HepG2 (cell line): ENCODE data around the gene KDM2B. TPM values are rescaled to one million over a fixed set of nuclear protein-coding genes. Genes with fewer than 3 reads are reported as not detected.
A peak's percentile ranks its signal among the peaks of the same experiment; 100 is the strongest.

Experiments used
- ATRX ChIP-seq: sonication (generic); formaldehyde crosslinking; IDR thresholded peaks from 2 replicates; pipeline ENCODE4 v1.4.0; 2020; ENCODE audit warnings: missing genetic modification reagents, borderline replicate concordance
- CBX2 ChIP-seq, 2 experiments: fragments of 200-600 bp in 1 of 2; sonication (generic); formaldehyde crosslinking in 1 of 2; IDR thresholded peaks; 2 replicates each; pipeline versions ENCODE4 v1.7.0 to v1.8.1; 2018 to 2022; ENCODE audit warnings: low read depth in 2 of 2, low read length in 1 of 2, mild to moderate bottlenecking in 1 of 2, missing genetic modification reagents in 1 of 2
- CREB3 ChIP-seq: sonication (generic); formaldehyde crosslinking; IDR thresholded peaks from 2 replicates; pipeline ENCODE4 v1.5.0; 2020; ENCODE audit warnings: missing genetic modification reagents
- ELF4 ChIP-seq: sonication (generic); formaldehyde crosslinking; IDR thresholded peaks from 2 replicates; pipeline ENCODE4 v1.5.0; 2020; ENCODE audit warnings: missing genetic modification reagents, mild to moderate bottlenecking, moderate library complexity, borderline replicate concordance
- FOXK1 ChIP-seq: sonication (generic); formaldehyde crosslinking; IDR thresholded peaks from 2 replicates; pipeline ENCODE4 v1.4.0; 2020; ENCODE audit warnings: low read depth, missing genetic modification reagents, borderline replicate concordance
- FOXP4 ChIP-seq: sonication (generic); formaldehyde crosslinking; IDR thresholded peaks from 2 replicates; pipeline ENCODE4 v1.4.0; 2020; ENCODE audit warnings: missing genetic modification reagents
- GZF1 ChIP-seq: sonication (generic); formaldehyde crosslinking; IDR thresholded peaks from 2 replicates; pipeline ENCODE4 v1.5.1; 2020; ENCODE audit warnings: mild to moderate bottlenecking, missing genetic modification reagents
- HNF4A ChIP-seq: sonication (generic); formaldehyde crosslinking; IDR thresholded peaks from 2 replicates; pipeline ENCODE4 v1.4.0; 2020; ENCODE audit warnings: missing genetic modification reagents
- HNF4G ChIP-seq, 2 experiments: sonication (generic) in 1 of 2; formaldehyde crosslinking in 1 of 2; IDR thresholded peaks; 2 replicates each; pipeline versions ENCODE4 v1.4.0 to v1.6.1; 2011 to 2020; ENCODE audit warnings: borderline replicate concordance in 2 of 2, low read depth in 2 of 2, mild to moderate bottlenecking in 2 of 2, low read length in 1 of 2, missing genetic modification reagents in 1 of 2, moderate library complexity in 1 of 2
- NR2F6 ChIP-seq, 2 experiments: IDR thresholded peaks; 2 replicates each; pipeline ENCODE4 v1.6.1; 2016; ENCODE audit warnings: antibody characterized with exemption in 1 of 2, mild to moderate bottlenecking in 1 of 2
- PATZ1 ChIP-seq: sonication (generic); formaldehyde crosslinking; IDR thresholded peaks from 2 replicates; pipeline ENCODE4 v1.4.0; 2020; ENCODE audit warnings: missing genetic modification reagents
- REL ChIP-seq: sonication (generic); formaldehyde crosslinking; conservative IDR thresholded peaks from 2 replicates; pipeline ENCODE4 v1.8.0; 2022; ENCODE audit warnings: mild to moderate bottlenecking, missing genetic modification reagents, moderate library complexity
- RORA ChIP-seq: sonication (generic); formaldehyde crosslinking; IDR thresholded peaks from 2 replicates; pipeline ENCODE4 v1.5.0; 2020; ENCODE audit warnings: mild to moderate bottlenecking, missing genetic modification reagents, moderate library complexity
- XBP1 ChIP-seq: sonication (generic); formaldehyde crosslinking; IDR thresholded peaks from 2 replicates; pipeline ENCODE4 v1.5.0; 2020; ENCODE audit warnings: missing genetic modification reagents
- ZGPAT ChIP-seq: IDR thresholded peaks from 2 replicates; pipeline ENCODE4 v1.6.1; 2016; ENCODE audit warnings: mild to moderate bottlenecking
- ZNF101 ChIP-seq: sonication (generic); formaldehyde crosslinking; IDR thresholded peaks from 2 replicates; pipeline ENCODE4 v1.4.0; 2020; ENCODE audit warnings: mild to moderate bottlenecking, low read depth, missing genetic modification reagents, borderline replicate concordance
- ZNF292 ChIP-seq: sonication (generic); formaldehyde crosslinking; IDR thresholded peaks from 2 replicates; pipeline ENCODE4 v1.8.1; 2022; ENCODE audit warnings: mild to moderate bottlenecking, low read depth, missing genetic modification reagents, borderline replicate concordance
- ZNF333 ChIP-seq: sonication (generic); formaldehyde crosslinking; IDR thresholded peaks from 2 replicates; pipeline ENCODE4 v1.4.0; 2020; ENCODE audit warnings: mild to moderate bottlenecking, missing genetic modification reagents, borderline replicate concordance
- ZNF441 ChIP-seq: sonication (generic); formaldehyde crosslinking; IDR thresholded peaks from 2 replicates; pipeline ENCODE4 v1.7.0; 2021; ENCODE audit warnings: missing genetic modification reagents, borderline replicate concordance
- ZNF460 ChIP-seq: sonication (generic); formaldehyde crosslinking; IDR thresholded peaks from 2 replicates; pipeline ENCODE4 v1.5.1; 2020; ENCODE audit warnings: missing genetic modification reagents, mild to moderate bottlenecking, borderline replicate concordance
- ZNF703 ChIP-seq: sonication (generic); formaldehyde crosslinking; IDR thresholded peaks from 2 replicates; pipeline ENCODE4 v1.5.1; 2020; ENCODE audit warnings: missing genetic modification reagents, mild to moderate bottlenecking, moderate library complexity, borderline replicate concordance
- polyA plus RNA-seq, 8 experiments: library from polyadenylated mRNA; depleted of rRNA in 3 of 8; stranded (reverse) in 7 of 8; unstranded in 1 of 8; fragments of >200 nt; fragmentation: Illumina TruSeq in 4 of 8; extraction: Trizol in 4 of 8; gene quantifications; 2 replicates each; pipeline versions ENCODE4 v1.2.1 to v1.2.3, GENCODE V29; 2011 to 2016; ENCODE audit warnings: low read depth in 4 of 8, missing spikeins in 1 of 8, mixed read lengths in 1 of 8; ENCODE audit not compliant: insufficient read depth in 1 of 8
- total RNA-seq, 5 experiments: library from RNA; depleted of rRNA; stranded (reverse); fragments of >200 nt; fragmentation: Illumina TruSeq; extraction: Trizol; gene quantifications; 2 replicates each; pipeline ENCODE4 v1.2.3, GENCODE V29; 2016; ENCODE audit warnings: low read depth in 1 of 5

KDM2B gene
- total and polyA plus RNA-seq, 2 of the 13 experiments (the other 11 are each of a cell fraction or from before 2014, with no cell fraction given), result 17.5 to 26.1 TPM

- no peak for TF ChIP-seq GZF1
- peak; percentile 71 for TF ChIP-seq PATZ1 (CRISPR knock-in tag)
- no peak for TF ChIP-seq RORA (CRISPR knock-in tag)
- no peak for TF ChIP-seq NR2F6 (IDR thresholded peaks at IDR 0.05)
- TF ChIP-seq NR2F6 (CRISPR knock-in tag; IDR thresholded peaks at IDR 0.05), result no peak
- no peak for TF ChIP-seq FOXK1
- TF ChIP-seq CBX2 (IDR thresholded peaks at IDR 0.05; ENCODE audit: low read depth, low read length), result no peak
- no peak for TF ChIP-seq CBX2 (CRISPR knock-in tag; IDR thresholded peaks at IDR 0.05; ENCODE audit: low read depth)
- TF ChIP-seq ZNF292 (CRISPR knock-in tag), result no peak
- TF ChIP-seq ZGPAT, result no peak; the same call in 1 of the 2 replicates
- no peak for TF ChIP-seq ELF4 (CRISPR knock-in tag)
- no peak for TF ChIP-seq FOXP4 (CRISPR knock-in tag)
- no peak for TF ChIP-seq ZNF101 (CRISPR knock-in tag)
- TF ChIP-seq ZNF333 (CRISPR knock-in tag), result no peak
- no peak for TF ChIP-seq CREB3 (CRISPR knock-in tag)
- no peak for TF ChIP-seq HNF4A (CRISPR knock-in tag)
- no peak for TF ChIP-seq ZNF460
- no peak for TF ChIP-seq ZNF703 (CRISPR knock-in tag)
- no peak for TF ChIP-seq REL (CRISPR knock-in tag)
- no peak for TF ChIP-seq XBP1 (CRISPR knock-in tag)
- no peak for TF ChIP-seq ZNF441 (CRISPR knock-in tag)
- TF ChIP-seq ATRX (CRISPR knock-in tag), result no peak
- TF ChIP-seq HNF4G (IDR thresholded peaks at IDR 0.05; ENCODE audit: borderline replicate concordance, low read depth, low read length), result no peak
- TF ChIP-seq HNF4G (CRISPR knock-in tag; IDR thresholded peaks at IDR 0.05; ENCODE audit: borderline replicate concordance, low read depth), result no peak
These were observed 598 bp downstream of the KDM2B start (continued) for GRCh38 chr12:121579981-121580868.
